Fibroblast of pulmonary artery (primary cell): ENCODE results near the gene PINK1.
A peak's percentile ranks its signal among the peaks of the same experiment; 100 is the strongest.

ENCODE experiments used
- DNase-seq: peaks from one replicate; pipeline ENCODE4 v3.0.0-alpha.2; 2010; ENCODE audit warnings: low read depth
- H3K4me3 ChIP-seq: replicated peaks from 2 replicates; pipeline ENCODE4 v1.5.1; 2011; ENCODE audit warnings: low read depth, mild to moderate bottlenecking, control low read depth, low read length, moderate library complexity
- CTCF ChIP-seq: IDR thresholded peaks from 2 replicates; pipeline ENCODE4 v1.5.1; 2011; ENCODE audit warnings: mild to moderate bottlenecking, control low read depth, low read length, inconsistent platforms; ENCODE audit errors: missing control alignments

PINK1 gene

DNA sequence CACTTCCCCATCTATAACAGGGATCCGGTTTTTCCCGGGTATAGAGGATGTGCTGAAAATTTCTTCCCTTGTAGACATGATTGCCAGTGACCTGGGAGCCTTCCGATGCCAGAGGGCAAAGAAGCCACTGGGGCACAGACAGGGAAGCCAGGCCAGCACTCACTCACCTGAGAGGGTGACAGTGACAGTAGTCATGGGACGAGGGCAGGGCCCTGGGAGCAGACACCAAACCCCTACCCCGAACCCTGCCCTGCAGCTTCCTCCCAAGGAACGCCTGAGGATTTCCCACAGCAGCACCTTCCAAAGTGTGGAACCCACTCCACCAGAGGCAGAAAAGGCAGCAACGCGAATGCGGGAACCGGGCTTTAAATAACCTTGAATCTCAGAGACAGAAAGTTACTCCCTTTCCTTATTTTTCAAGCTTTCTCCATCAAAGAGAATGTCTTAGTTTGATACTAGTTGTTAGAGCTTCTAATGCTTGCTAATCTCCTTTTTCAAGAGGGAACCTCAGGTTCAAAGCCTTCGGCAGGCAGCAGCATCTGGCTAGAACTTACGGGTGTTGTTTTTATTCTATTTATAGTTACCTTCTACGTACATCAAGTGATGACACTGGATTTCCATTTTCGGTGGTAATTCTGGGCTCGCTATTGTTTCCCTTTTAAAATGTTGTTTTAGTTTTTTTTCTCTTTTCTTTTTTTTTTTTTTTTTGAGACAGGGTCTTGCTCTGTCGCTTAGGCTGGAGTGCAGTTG, 25.1 kb downstream of the PINK1 start:
- H3K4me3 ChIP-seq, result no peak overlapping the region
- TF ChIP-seq CTCF, result no peak
- DNase-seq, result no peak

DNA sequence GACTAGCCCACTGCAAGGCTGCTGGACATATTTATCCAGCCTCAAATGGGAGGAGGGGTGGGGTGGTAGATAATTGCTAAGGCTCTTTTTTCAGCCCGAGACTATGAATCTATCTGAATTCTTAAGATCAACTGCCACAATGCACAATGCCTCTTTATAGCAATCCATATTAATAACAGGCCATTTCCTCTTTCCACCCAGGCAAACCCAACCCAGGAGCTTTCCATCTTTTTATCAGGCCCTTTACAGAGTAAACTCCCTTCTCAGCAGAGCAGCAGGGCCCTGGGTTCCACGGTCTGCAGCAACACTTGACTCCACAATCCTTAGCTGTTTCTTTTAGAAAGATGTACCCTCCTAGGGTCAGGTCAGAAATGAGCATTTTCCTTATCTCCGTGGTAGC, 27.1 kb downstream of the PINK1 start:
- no peak for DNase-seq
- no peak for TF ChIP-seq CTCF
- peak overlapping the region; percentile 96 for H3K4me3 ChIP-seq

DNA sequence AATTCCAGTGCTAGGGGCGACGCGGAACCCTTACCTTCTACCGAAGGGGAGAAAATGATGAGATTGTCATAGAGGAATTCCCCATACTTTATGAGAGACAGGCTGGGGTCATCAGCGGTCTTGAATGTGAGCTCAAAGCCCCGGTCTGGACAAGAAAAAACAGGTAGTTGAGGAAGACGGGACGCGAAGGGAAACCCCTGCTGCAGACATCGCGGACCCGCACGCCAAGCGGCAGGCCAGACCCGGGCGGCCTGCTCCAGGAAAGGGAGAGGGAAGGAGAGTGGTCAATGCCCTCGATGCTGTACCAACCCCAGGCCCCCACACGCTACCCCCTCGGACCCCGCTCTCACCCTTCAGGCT, 27.6 kb downstream of the PINK1 start:
- TF ChIP-seq CTCF, result no peak
- DNase-seq, result no peak
- H3K4me3 ChIP-seq, result peak overlapping the region; percentile 96

DNA sequence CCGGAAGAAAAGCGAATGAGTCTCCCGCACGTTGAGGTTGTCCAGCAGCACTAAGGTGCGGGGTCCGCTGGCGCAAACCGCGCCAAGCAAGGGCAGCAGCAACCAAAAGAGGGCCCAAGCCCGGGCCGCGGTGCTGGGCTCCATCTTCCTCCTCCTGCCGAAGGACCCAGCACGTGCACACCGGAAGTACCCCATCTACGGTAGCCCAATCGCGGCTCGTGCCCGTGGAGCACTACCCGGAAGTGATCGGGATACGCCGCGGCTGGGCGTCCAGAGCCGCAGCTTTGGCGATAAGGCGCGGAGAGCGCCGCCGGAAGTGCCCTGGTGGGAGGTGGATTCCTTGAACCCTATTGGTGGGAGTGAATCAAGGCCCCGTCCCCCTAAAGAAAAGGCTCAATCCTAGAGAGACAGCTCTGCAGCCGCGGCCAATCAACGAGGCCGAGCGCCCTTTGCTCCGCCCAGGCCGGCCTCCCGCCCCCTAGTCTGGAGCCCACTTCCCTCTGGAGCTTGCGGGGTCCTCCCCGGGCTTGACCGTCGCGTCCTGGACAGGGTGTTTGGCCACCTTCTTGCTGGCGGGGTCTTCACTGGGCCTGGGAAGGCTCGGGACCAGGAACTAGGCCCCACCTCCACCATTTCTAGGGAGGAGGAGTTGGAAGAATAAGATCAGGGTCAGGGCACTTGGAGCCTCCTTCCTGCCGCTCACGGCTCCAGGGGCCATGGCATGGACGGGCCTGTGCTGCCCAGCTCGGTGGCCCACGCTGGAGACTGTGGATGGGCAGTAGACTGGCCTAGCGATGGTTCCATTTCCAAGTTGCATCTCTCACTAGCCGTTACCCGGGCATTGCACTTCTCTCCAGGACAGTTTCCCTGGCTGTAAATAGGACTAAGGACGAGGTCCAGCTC, 28.2 kb downstream of the PINK1 start, which contains the start of gene DDOST:
Gene DDOST (minus strand): TSS at position 163 of the 903 bp plus-strand sequence. CDS start 19 bp downstream, at position 144.
- H3K4me3 ChIP-seq, result peak within 1 kb of the TSS; percentile 96
- peak; percentile 42 for TF ChIP-seq CTCF
- DNase-seq, result peak; percentile 97

DNA sequence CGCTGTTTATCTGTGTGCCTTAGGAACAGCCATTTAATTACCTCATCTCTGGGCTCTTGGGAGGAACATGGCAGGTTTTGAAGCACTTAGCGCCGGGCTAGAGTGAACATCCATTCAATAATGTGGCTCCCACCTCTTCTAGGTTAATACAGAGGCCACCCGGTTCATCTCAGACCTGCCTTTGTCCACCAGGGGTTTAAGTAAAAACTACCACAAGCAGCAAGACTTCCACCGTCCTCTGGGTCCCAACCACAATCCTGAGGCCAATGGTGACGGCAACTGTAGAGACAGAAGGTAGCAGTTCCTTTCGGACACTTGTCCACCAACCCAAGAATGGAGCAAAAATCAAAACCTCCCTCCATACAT, 28.8 kb downstream of the PINK1 start:
- TF ChIP-seq CTCF, result no peak

DNA sequence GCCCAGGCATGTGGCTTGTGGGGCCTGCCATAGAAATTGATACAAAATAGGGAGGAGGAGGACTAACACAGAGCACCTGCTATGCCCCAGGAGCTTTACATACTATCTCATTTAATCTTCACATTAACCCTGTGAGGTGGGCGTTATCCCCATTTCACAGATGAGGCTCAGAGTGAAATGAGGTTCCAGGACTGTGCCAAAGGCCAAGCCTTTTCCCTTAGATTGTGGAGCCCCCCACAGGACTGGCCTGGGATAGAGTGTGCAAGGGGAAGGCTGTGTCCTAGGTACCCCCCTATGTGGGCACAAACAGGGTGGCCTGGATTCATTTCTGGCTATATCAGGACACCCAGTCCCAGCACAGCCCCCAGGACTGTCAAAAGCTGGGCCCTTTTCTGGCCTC, 30.1 kb downstream of the PINK1 start:
- DNase-seq, result no peak
- TF ChIP-seq CTCF, result no peak
- no peak overlapping the region for H3K4me3 ChIP-seq

More for the DNA sequence above, 28.8 kb downstream of the PINK1 start:
- H3K4me3 ChIP-seq, result peak overlapping the region; percentile 96
- DNase-seq, result no peak
